ENCODE data around the gene MYH7B.

Gene MYH7B

DNA sequence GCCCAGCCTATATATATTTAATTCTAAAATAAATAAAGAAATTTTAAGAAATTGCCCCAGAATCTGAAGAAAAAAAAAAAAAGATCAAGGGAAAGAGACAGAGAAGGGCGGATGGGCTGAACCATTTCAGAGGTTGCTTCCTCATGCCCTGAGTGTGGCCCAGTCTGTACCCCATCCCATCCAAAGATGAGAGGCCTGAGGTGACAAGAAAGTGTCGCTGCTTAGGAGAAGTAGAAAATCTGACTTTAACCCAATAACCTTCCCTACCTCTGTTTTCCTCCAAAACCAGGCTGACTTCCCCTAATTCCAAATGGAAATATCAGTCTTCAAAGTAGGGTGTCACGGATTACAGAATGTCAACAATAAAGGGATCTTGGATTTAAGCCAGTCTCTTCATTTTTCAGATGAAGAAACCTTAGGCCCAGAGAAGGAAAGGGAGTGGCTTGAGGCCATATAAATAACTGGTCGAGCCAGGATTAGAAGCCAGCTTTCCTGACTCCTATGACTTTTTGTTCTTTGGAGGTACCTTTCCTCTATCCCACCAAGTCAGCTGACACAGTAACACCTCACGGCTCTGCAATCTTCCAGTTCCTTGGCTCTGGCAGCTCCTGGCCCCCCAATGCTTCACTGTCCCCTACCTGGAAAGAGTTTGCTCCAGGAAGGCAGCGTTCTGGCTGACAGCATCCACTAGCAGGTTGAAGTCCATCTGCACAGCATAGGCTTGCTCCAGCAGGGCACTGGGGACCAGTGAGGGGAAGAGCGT lies 10.2 kb upstream of the MYH7B start:
- no peak for ATAC-seq

DNA sequence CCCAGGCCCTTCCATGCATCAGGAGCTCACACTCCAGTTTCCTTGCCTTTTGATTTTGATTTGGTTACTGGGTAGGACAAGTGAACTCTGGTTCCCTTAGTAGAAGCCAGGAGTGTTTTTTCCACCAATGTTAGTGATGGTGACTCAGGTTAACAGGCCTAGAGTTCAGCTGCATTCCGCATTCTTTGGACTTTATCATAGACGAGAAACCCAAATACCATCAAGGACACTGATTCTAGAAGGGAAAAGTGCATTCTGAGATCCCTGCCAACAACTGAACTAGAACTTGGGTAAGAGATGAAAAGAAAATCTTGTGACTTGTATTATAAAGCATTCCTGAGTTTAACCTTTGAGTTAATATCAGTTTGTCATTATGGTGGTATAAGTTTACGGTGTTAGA lies 9.0 kb upstream of the MYH7B start:
- no peak for ATAC-seq

DNA sequence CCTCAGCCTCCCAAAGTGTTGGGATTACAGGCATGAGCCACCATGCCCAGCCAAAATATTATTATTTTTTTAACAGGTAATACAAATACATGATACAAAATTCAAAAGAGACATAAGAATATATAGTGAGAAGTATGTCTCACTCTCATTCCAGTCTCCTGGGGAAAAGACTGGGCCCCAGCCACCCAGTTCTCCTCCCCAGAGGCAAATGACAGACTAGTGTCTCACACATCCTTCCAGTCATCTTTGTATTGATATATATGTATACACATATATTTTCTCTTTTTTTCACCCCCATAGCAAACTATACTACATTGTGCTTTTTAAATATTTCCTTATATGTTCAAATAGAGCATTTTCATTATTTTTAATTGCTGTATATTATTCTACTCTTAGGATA lies 8.3 kb upstream of the MYH7B start:
- ATAC-seq: no peak

DNA sequence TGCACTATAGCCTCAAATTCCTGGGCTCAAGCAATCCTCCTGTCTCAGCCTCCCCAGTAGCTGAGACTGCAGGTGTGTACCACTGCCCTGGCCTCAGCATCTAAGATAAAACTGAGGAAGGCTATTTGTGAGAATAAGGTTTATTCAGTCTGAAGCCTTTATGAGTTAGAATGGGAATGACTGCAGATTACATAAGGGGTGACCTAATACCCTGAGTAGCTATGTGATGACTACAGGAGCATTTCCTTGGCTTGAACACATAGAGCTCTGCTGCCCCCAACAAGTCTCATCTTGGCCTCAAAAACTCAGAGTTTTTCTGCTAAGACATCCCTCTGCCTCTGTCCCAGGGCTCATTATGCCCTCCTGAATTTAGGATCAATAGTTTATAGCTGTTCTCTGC lies 7.6 kb upstream of the MYH7B start:
- ATAC-seq: no peak

DNA sequence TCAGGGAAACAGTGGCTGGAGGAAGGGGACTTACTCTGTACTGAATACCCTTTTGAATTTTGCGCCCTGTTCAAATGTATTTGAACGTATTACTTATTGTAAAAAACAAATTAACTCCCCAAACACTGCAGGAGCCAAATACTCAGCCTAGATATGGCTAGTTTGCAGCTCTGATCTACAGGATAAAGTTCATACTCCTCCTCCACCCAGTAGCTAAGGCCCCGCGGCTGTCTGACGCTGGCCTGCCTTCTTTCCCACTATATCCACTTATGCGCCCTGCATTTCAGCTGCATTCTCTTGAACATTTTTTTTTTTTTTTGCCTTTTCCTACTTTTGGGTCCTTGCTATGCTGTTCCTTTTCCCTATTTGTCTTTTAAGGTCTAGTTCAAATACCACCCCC lies 6.5 kb upstream of the MYH7B start:
- no peak for ATAC-seq

DNA sequence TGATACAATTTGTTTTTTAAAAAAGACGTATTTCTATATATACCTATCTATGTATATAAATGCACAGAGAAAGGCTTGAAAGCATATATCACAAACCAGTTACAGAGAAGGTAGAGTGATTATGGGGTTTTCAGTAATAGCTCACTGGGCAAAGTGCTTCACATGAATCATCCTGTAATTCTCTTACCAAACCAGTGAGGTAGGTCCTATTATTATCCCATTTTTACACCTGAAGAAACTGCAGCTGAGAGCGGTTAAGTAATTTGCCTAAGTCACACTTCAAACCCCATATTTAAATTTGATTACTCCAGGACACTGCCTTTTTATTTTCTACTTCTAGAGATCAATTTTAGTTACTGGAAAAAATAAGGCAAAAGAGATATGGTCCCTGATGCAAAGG lies 4.4 kb upstream of the MYH7B start:
- ATAC-seq: no peak

DNA sequence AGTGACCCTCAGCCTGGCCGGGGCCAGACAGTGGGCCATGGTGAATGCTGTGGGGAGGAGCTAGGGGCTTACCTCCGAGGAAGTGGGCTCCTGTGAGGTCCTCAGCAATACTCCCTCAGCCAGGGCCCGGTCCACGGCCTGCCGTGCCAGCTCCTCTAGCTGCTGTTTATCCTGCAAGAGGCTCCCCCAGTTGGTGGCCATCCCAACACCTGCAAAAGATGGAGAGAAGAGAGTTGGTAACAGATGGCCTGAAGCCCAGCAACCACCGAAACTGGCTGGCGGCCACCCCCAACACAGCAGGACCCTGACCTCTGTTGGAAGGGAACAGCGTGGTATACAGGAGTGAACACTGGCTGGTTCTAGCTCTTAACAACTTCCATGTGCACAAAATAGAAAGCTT lies 4.0 kb upstream of the MYH7B start:
- no peak for ATAC-seq

DNA sequence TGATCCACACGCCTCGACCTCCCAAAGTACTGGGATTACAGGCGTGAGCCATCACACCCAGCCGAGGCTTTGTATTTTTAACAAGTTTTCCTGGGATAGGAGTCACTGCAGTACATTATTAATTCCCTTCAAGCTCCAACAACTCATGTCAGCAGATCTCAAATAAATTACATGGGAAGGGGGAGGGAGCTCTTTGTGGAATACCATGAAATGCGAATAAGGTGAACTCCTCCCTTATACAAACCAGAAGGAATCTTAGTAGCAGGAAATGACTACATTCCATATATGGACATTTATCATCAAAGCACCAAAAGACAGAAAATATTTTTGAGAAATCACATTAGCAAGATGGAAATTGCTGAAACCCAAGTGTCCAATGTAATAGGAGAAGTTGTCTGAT lies 3.0 kb upstream of the MYH7B start:
- ATAC-seq: no peak

DNA sequence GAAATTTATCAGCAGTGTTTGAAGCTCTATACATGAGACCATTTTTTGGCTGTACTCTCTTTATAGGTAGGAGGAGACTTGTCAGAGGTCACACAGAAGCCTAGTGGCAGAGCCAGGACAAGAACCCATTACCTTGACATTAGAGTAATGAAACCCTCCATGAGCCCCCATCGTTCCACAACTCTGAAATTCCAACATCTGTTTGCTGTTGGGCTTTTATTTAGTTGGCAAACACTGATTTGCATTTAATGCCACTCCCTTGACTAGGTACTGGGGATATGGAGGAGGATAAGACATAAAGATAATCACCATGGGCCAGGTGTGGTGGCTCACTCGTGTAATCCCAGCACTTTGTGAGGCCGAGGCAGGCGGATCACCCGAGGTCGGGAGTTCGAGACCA lies 1.7 kb upstream of the MYH7B start:
- ATAC-seq: no peak

DNA sequence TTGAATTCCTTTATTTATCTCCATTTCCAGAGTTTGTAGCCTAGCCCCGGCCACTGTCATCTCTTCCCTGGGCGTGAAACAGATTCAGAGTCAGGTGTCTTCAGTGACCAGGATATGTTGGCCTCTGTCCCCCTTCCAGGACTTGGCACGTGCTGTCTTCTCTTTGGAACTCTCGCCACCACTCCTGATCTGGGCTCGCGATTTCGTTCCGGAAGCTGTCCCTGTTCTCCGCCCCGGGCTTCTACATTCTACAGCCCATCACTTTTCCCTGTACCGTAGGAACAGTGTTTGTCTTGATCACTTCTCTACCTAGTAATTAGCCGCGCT lies 801 bp upstream of the MYH7B start:
- no peak for ATAC-seq

DNA sequence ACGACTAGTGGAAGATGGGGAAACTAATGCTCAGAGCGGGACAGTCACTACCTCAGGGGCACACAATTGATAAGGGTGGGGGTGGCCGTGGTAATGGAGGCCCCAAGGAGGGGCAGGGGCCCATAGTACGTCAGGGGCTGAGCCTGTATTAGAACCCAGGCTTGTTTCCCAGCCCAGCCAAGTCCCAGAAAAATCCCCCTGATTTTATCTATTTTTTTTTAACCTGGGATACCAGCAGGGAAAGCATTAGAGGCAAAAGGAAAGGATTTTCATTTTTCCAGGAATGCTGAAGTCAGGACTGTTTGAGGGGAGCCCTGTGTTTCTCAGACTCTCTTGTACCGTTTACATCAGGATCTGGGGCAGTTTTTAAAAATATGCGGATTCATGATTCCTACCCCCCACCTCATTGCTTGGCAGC lies 382 bp downstream of the MYH7B start:
- ATAC-seq: no peak

DNA sequence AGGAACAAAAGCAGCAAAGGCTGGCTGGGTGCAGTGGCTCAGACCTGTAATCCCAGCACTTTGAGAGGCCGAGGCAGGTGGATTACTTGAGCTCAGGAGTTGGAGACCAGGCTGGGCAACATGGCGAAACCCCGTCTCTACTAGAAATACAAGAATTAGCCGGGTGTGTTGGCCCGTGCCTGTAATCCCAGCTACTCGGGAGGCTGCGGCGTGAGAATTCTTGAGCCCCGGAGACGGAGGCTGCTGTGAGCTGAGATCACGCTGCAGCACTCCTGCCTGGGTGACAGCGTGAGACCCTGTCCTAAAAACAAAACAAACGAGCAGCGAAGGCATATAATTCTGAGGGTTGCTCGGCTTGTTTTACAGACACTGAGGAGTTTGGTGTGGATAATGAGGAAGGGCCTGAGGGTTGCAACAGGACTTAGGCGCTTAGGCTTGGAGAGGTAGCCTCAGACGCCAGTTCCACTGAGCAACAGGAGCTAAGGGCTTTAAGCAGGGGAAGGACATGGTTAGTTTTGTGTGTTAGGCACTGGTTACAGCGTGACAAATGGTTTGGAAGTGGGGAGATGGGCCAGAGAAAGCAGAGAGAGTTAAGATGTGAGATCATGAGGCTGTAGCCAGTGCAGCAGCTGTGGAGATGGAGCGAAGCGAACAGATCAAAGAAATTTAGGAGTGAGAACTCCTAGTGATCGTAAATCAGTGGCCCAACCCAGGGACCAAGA lies 1.2 kb downstream of the MYH7B start:
- ATAC-seq: no peak

DNA sequence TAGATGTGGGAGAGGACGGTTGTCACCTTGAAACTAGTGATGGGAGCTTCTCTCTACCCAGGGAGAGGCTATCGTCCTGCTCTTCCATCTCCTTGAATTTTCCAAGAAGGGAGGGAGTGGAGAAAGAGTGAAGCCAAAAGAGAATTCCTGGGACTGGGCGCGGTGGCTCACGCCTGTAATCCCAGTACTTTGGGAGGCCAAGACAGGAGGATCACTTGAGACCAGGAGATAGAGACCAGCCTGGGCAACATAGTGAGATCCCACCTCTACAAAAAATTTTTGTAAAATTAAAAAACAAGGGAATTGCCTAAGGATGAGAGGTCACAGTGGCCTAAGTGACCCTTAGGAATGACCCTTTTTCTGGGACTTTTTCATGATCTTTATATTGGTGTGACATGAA lies 8.8 kb downstream of the MYH7B start:
- ATAC-seq: no peak

DNA sequence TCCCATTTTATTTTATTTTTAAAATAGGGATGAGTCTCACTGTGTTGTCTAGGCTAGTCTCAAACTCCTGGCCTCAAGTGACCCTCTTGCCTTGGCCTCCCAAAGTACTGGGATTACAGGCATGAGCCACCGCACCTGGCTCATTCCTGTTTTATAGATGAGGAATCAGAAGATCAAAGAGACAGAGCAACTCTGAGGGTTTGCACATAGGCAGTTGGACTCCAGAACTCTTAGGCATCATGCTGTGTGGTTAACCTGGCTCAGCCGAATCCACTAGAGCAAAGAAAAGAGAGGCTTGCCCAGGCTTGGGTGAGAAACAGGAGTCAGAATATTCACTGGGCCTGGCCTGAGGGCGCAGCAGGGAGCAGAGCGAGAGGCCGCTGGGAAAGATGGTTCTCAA lies 9.4 kb downstream of the MYH7B start:
- ATAC-seq: no peak

DNA sequence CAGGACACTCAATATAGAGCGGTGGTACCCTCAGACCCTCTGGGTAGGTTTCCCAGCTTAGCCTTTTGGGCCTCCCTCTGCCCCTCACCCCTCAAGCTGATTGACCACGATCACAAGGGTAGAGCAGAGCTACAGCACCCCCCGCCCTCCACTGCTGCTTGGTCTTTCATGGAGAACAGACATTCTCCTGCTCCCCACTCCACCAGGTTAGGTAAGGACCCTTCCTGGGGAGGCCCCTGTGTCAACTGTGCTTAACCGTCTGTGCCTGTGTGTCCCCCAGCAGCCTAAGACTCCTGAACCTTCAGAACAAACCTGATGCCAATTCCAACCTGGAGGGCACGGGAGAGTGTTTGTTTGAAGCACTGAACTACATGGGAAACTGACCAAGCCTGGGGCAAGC lies 11.8 kb downstream of the MYH7B start:
- ATAC-seq: no peak

DNA sequence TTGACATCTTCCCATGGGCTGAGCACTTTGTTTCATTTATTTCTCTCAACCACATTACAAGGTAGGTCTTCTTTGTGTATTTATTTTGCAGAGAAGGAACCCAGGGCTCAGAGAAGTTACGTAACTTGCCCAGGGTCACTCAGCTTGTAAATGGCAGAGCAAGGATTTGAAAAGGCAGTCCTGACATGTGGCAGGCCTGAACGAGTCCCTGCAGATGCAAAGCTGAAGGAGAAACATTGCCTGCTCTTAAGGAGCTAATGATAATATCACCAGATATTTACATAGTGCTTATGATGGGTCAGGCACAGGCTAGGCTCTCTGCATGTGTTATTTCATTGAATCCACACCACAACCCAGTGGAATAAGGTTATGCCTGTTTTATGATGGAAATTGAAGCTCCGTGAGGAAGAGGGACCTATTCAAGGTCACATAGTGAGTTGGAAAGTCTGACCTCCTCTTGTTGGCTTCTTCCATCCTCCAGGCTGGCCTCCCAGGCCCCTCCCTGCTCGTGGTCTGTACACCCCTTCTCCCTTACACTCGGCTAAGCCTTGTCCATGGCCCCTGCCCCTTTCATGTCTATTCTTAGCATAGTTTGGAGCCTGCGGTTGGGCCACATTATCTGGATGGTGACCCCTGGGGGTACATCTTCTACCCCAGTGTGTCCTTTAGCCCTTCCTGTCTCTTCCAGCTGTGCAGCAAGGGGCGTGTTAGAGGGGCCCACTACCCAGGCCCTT lies 12.5 kb downstream of the MYH7B start:
- no peak for ATAC-seq

DNA sequence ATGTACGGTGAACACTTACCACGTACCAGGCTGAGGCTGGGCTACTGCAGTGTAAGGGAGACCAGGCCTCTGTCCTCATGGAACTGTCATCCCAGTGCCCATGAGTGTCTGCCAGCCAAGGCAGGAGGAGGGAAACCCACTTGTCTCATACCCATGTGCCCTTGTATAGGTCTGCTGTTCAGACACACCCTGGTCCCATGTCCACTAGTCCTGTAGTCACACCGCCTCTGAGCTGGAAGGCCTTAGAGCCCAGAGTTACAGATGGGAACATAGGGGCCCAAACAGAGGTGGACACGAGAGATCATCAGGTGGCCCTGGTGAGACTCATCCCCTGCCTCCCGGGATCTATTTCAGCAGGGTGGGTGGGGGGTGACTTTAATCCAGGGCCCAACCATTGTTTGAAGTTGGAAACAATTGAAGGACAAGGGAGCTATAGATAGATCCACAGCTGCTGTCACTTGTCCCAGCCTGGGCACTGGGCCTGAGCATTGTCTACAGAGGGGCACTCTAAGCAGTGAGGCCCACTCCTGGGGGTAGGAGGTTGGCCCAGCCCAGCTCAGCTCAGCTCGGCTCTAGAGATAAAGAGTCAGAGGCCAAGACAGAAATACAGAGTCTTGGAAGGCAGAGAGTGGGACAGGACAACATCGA lies 14.6 kb downstream of the MYH7B start:
- no peak for ATAC-seq

DNA sequence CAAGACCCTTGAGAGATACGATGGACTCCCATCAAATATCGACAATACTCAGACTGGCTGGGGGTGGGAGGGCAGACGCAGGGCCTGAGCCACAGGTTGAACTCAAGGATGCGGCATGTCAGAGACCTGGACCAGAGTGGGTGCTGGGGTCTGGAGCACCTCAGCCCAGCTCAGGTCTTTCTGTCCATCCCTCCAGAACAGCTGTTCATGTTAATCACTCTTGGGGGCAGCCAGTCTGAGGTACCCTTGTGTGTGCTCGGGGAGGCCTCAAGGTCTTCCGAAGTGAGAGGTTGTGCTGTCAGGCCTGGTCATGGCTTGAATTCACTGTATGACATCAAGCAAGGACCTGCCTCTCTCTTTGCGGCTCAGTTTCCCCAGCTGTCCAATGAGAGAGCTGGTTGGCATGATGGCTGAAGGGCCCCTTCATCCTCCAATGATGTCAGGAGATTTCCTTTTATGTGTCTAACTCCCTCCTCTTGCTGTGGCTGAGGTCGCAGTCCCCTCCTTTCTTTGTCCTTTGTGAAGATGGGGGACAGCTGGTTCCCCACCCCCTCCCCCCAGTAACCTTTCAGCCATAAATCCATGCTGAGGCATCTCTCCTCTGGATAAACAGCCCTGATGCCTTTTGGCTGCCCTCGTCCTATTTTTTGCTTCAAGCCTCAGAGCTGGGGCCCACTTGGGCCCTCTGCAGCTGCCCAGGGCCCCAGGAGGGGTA lies 15.3 kb downstream of the MYH7B start:
- no peak for ATAC-seq

DNA sequence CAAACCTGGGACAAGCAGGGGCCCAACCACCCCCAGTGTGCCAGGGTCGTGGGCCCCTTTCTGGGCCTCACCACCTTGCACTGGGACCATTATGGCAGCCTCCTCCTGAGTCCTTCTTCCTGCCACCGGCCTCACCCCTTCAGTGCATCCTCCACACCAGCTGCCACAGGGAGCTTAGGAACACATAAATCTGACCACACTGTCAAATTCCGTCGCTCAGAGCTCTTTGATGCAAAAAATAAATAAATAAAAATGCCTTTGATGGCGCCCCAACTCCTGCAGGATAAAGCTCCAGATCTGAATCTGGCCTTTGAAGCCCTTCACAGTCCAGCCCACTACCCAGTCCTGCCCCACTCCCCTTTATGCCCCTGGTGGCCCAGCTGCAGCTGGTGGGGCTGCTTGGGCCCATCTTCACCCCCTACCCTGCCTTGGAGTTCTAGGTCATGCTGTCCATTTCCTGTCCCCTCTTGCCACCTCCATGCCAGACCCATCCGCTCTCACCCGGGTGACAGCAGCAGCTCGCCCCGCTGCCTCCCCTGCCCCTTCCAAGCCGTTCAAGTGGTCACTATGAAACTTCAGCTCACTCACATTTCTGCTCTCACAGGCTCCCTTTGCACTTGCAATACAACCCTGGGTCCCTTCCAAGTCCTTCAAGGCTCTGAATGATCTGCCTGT lies 16.0 kb downstream of the MYH7B start:
- no peak for ATAC-seq

DNA sequence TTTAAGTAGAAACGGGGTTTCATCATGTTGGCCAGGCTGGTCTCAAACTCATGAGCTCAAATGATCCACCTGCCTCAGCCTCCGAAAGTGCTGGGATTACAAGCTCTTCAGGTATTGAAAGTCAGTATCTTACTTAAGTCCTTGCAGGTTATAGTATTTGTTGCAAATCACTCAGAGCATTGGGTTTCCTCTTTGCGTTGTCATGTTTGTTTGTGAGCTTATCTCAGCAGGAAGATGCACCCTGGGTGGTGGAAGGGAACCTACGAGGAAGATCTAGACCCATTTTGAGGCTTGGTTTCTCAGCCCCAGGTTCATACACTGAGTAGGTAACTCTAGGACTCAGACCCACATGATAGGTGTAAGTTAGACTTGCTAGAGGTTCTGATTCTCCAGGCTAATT lies 18.6 kb downstream of the MYH7B start:
- no peak for ATAC-seq

DNA sequence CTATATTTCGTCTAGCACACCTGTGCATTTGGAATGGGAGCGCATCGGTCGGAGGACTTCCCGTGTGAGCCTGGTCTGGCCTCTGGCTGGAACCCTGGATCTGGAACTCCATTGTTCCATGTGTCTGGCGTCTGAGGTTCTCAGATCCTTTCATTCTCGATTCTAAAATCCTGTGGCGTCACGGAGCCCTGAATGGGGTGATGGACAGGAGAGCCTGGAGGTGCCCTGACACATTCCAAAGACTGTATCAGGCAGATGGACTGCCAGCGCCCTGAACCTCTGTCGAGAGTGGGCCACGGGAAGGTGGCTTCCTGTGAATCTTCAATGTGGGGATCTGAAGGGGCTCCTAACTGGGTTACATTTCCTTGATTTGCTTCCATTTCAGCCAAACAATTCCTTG lies 20.6 kb downstream of the MYH7B start:
- no peak for ATAC-seq

DNA sequence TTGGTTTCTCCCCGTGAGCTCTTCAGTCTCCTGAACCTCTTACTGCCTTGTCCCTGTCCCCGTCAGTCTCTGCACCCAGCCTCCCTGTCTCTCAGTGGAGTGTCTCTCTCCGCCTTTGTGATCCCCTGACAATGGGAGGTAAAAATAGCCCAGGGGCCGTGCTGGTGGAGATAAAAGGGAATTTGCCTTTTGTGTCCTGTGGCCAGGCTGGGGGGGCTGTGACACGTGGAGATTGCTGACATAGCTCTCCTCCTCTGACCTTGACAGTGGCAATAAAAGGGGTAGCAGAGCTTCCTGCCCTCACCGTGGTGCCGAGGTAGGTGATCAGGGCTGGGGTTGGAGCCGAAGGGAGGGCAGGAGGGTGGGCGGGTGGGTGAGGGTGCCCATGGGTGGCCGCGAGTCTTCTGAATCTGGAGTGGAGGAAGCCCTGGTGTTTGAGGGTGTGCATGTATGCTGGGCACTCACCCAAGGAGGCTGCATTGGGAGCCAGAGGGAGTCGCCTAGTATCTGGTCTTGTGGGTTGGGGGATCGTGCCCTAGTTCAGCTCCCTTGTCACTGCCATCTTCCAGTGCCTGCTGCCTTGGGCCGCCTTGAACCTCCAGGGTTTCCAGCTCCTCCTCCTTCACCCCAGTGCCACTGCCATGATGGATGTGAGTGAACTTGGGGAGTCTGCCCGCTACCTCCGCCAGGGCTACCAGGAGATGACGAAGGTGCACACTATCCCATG lies 21.9 kb downstream of the MYH7B start:
- no peak for ATAC-seq

Data from activated CD4-positive, CD25-positive, alpha-beta regulatory T cell treated with anti-CD3 and anti-CD28 coated beads, Interleukin-2, amount 50 U/mL, for 24 hours (primary cell).